ENCODE results near the gene PTGES3L. TPM values are rescaled to one million over a fixed set of nuclear protein-coding genes. Genes with fewer than 3 reads are reported as not detected.

PTGES3L gene
- total and polyA plus RNA-seq, 2 of the 13 experiments (the other 11 are each of a cell fraction or from before 2014, with no cell fraction given) = 1.2 to 2.9 TPM

DNA sequence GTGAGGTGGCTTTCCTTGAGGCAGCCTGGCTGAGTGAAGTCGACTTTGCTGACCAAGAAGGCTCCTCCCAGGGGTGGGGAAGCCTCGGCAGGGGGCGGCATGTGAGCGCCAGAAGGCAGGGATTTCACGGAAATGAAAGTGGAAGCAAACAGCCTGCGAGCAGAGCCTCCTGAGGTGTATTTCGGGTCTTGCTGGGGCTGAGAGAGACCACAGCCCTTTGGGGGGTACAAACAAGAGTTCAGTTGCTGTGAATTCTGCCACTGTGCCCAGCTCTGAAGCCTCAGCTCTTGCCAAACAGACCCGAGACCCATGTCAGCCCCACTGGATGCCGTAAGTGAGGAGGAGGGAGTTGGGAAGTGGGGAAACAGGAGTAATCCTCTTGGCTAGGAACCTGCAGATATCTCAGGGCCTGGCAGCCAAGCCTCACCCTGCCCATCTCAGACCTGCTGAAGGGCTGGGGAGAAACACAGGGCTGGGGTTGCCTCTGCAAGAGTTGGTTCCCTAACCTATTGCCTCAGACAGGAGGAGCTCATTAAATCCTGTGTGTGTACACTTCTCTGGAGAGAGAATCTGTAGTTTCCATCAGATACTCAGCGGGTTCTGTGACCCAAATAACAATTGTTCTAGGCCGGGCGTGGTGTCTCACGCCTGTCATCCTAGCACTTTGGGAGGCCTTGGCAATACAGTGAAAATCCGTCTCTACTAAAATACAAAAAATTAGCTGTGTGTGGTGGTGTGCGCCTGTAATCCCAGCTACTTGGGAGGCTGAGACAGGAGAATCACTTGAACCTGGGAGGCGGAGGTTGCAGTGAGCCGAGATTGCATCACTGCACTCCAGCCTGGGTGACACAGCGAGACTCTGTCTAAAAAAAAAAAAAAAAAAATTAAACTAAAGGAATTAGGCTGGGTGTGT, 27.0 kb upstream of the PTGES3L start, which contains the start of gene IFI35 (continued):
- TF ChIP-seq, protein P1, sequence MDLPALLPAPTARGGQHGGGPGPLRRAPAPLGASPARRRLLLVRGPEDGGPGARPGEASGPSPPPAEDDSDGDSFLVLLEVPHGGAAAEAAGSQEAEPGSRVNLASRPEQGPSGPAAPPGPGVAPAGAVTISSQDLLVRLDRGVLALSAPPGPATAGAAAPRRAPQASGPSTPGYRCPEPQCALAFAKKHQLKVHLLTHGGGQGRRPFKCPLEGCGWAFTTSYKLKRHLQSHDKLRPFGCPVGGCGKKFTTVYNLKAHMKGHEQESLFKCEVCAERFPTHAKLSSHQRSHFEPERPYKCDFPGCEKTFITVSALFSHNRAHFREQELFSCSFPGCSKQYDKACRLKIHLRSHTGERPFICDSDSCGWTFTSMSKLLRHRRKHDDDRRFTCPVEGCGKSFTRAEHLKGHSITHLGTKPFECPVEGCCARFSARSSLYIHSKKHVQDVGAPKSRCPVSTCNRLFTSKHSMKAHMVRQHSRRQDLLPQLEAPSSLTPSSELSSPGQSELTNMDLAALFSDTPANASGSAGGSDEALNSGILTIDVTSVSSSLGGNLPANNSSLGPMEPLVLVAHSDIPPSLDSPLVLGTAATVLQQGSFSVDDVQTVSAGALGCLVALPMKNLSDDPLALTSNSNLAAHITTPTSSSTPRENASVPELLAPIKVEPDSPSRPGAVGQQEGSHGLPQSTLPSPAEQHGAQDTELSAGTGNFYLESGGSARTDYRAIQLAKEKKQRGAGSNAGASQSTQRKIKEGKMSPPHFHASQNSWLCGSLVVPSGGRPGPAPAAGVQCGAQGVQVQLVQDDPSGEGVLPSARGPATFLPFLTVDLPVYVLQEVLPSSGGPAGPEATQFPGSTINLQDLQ (CRISPR knock-in tag; IDR thresholded peaks at IDR 0.05) = no peak
- no peak; the same call in 1 of the 2 replicates for TF ChIP-seq ZSCAN9 (CRISPR knock-in tag; IDR thresholded peaks at IDR 0.05; ENCODE audit: borderline replicate concordance)
- TF ChIP-seq, protein P2, sequence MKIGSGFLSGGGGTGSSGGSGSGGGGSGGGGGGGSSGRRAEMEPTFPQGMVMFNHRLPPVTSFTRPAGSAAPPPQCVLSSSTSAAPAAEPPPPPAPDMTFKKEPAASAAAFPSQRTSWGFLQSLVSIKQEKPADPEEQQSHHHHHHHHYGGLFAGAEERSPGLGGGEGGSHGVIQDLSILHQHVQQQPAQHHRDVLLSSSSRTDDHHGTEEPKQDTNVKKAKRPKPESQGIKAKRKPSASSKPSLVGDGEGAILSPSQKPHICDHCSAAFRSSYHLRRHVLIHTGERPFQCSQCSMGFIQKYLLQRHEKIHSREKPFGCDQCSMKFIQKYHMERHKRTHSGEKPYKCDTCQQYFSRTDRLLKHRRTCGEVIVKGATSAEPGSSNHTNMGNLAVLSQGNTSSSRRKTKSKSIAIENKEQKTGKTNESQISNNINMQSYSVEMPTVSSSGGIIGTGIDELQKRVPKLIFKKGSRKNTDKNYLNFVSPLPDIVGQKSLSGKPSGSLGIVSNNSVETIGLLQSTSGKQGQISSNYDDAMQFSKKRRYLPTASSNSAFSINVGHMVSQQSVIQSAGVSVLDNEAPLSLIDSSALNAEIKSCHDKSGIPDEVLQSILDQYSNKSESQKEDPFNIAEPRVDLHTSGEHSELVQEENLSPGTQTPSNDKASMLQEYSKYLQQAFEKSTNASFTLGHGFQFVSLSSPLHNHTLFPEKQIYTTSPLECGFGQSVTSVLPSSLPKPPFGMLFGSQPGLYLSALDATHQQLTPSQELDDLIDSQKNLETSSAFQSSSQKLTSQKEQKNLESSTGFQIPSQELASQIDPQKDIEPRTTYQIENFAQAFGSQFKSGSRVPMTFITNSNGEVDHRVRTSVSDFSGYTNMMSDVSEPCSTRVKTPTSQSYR (CRISPR knock-in tag; IDR thresholded peaks at IDR 0.05; ENCODE audit: borderline replicate concordance) = no peak
- TF ChIP-seq, protein P3, sequence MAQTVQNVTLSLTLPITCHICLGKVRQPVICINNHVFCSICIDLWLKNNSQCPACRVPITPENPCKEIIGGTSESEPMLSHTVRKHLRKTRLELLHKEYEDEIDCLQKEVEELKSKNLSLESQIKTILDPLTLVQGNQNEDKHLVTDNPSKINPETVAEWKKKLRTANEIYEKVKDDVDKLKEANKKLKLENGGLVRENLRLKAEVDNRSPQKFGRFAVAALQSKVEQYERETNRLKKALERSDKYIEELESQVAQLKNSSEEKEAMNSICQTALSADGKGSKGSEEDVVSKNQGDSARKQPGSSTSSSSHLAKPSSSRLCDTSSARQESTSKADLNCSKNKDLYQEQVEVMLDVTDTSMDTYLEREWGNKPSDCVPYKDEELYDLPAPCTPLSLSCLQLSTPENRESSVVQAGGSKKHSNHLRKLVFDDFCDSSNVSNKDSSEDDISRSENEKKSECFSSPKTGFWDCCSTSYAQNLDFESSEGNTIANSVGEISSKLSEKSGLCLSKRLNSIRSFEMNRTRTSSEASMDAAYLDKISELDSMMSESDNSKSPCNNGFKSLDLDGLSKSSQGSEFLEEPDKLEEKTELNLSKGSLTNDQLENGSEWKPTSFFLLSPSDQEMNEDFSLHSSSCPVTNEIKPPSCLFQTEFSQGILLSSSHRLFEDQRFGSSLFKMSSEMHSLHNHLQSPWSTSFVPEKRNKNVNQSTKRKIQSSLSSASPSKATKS (CRISPR knock-in tag; IDR thresholded peaks at IDR 0.05) = no peak
- TF ChIP-seq, protein P4, sequence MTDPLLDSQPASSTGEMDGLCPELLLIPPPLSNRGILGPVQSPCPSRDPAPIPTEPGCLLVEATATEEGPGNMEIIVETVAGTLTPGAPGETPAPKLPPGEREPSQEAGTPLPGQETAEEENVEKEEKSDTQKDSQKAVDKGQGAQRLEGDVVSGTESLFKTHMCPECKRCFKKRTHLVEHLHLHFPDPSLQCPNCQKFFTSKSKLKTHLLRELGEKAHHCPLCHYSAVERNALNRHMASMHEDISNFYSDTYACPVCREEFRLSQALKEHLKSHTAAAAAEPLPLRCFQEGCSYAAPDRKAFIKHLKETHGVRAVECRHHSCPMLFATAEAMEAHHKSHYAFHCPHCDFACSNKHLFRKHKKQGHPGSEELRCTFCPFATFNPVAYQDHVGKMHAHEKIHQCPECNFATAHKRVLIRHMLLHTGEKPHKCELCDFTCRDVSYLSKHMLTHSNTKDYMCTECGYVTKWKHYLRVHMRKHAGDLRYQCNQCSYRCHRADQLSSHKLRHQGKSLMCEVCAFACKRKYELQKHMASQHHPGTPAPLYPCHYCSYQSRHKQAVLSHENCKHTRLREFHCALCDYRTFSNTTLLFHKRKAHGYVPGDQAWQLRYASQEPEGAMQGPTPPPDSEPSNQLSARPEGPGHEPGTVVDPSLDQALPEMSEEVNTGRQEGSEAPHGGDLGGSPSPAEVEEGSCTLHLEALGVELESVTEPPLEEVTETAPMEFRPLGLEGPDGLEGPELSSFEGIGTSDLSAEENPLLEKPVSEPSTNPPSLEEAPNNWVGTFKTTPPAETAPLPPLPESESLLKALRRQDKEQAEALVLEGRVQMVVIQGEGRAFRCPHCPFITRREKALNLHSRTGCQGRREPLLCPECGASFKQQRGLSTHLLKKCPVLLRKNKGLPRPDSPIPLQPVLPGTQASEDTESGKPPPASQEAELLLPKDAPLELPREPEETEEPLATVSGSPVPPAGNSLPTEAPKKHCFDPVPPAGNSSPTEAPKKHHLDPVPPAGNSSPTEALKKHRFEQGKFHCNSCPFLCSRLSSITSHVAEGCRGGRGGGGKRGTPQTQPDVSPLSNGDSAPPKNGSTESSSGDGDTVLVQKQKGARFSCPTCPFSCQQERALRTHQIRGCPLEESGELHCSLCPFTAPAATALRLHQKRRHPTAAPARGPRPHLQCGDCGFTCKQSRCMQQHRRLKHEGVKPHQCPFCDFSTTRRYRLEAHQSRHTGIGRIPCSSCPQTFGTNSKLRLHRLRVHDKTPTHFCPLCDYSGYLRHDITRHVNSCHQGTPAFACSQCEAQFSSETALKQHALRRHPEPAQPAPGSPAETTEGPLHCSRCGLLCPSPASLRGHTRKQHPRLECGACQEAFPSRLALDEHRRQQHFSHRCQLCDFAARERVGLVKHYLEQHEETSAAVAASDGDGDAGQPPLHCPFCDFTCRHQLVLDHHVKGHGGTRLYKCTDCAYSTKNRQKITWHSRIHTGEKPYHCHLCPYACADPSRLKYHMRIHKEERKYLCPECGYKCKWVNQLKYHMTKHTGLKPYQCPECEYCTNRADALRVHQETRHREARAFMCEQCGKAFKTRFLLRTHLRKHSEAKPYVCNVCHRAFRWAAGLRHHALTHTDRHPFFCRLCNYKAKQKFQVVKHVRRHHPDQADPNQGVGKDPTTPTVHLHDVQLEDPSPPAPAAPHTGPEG (CRISPR knock-in tag; IDR thresholded peaks at IDR 0.05) = 0 out of 2 replicates have a peak, but pooled peaks have one; percentile 26
- TF ChIP-seq SNAPC2 (CRISPR knock-in tag; IDR thresholded peaks at IDR 0.05) = no peak

Measured in HepG2 (cell line).